ENCODE results near the gene SLC34A2. TPM values are rescaled to one million over a fixed set of nuclear protein-coding genes. Genes with fewer than 3 reads are reported as not detected.

SLC34A2 gene
- total RNA-seq, 1 experiment from 2014 or later: not detected

DNA sequence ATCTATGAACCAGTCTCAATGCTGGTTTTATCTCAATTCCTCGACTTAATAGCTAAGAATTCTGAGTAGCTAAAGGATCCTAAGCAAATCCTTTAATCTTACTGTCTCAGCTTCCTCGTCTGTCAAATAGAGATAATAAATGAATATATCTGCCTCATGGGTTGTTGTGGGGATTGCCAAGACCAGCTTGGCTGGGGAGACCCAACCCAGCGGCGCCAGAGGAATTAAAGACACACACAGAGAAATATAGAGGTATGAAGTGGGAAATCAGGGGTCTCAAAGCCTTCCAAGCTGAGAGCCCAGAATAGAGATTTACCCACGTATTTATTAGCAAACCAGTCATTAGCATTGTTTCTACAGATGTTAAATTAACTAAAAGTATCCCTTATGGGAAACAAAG, 41.9 kb downstream of the SLC34A2 start:
- H3K4me2 ChIP-seq (ENCODE audit: low read length): no peak overlapping the region
- H4K20me1 ChIP-seq (ENCODE audit: low read length): no peaks in the 10 kb centered on the region
- H3K4me3 ChIP-seq (ENCODE audit: low read length): no peak overlapping the region
- H3K79me2 ChIP-seq (ENCODE audit: low read length): no peaks in the 10 kb centered on the region
- no peaks in the 10 kb centered on the region for H3K27me3 ChIP-seq (ENCODE audit: low read length)
- no peaks in the 10 kb centered on the region for H3F3A ChIP-seq (ENCODE audit: low read length, unreplicated experiment)
- ChIA-PET POLR2A (ENCODE audit: unreplicated experiment) (no interaction called here), CTCF (no interaction called here)
- H3K9ac ChIP-seq (ENCODE audit: low read length): no peak overlapping the region
- no peak for ATAC-seq
- no TSS peak for BruUV-seq (replicated peaks)
- no peak overlapping the region for H3K27ac ChIP-seq (ENCODE audit: low read length)
- no peak for DNase-seq
- H3K4me1 ChIP-seq (ENCODE audit: insufficient read depth, low read length): no peaks in the 10 kb centered on the region; the same call in 1 of the 2 replicates
- no peaks in the 10 kb centered on the region for H3K36me3 ChIP-seq (ENCODE audit: low read depth, low read length)
- H2AFZ ChIP-seq (ENCODE audit: low read length): no peak overlapping the region
- no peaks in the 10 kb centered on the region for H3K9me2 ChIP-seq (replicated peaks; ENCODE audit: low read length)
- TF ChIP-seq, protein P1, sequence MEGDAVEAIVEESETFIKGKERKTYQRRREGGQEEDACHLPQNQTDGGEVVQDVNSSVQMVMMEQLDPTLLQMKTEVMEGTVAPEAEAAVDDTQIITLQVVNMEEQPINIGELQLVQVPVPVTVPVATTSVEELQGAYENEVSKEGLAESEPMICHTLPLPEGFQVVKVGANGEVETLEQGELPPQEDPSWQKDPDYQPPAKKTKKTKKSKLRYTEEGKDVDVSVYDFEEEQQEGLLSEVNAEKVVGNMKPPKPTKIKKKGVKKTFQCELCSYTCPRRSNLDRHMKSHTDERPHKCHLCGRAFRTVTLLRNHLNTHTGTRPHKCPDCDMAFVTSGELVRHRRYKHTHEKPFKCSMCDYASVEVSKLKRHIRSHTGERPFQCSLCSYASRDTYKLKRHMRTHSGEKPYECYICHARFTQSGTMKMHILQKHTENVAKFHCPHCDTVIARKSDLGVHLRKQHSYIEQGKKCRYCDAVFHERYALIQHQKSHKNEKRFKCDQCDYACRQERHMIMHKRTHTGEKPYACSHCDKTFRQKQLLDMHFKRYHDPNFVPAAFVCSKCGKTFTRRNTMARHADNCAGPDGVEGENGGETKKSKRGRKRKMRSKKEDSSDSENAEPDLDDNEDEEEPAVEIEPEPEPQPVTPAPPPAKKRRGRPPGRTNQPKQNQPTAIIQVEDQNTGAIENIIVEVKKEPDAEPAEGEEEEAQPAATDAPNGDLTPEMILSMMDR (conservative IDR thresholded peaks at IDR 0.05; ENCODE audit: low read depth, low read length): no peak
- TF ChIP-seq EZH2phosphoT487 (IDR thresholded peaks at IDR 0.05; ENCODE audit: borderline replicate concordance, low read length): no peak
- TF ChIP-seq EZH2 (IDR thresholded peaks at IDR 0.05; ENCODE audit: low read length, unreplicated experiment): no peak
- no peaks in the 10 kb centered on the region for H3K9me3 ChIP-seq (ENCODE audit: low read length)
- intact Hi-C loops (cut with micrococcal nuclease): no loop called here

DNA sequence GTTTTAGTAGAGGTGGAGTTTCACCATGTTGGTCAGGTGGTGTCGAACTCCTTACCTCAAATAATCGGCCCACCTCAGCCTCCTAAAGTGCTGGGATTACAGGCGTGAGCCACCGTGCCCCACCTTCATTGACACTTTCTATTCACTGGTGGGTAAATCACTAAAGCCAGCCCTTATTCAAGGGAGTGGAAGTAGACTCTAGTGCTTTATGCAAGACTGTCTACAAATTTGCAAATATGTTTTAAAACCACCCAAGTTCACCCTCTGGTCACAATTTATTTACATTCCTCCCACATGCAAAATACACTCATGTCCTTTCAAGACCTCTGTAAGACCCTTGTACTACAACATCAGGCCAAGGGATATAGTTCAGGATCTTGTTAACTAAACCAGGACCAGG, 45.0 kb downstream of the SLC34A2 start:
- Histone ChIP-seq H3K9me3 (ENCODE audit: low read length) (no peaks in the 10 kb centered on the region), H3K9me2 (replicated peaks; ENCODE audit: low read length) (no peaks in the 10 kb centered on the region), H3K27ac (ENCODE audit: low read length) (no peak overlapping the region), H3K9ac (ENCODE audit: low read length) (no peak overlapping the region), H3K4me1 (ENCODE audit: insufficient read depth, low read length) (peaks cover 5% of the 10 kb centered on the region), H3K36me3 (ENCODE audit: low read depth, low read length) (no peaks in the 10 kb centered on the region), H3K79me2 (ENCODE audit: low read length) (no peaks in the 10 kb centered on the region), H3K27me3 (ENCODE audit: low read length) (no peaks in the 10 kb centered on the region), H3F3A (ENCODE audit: low read length, unreplicated experiment) (no peaks in the 10 kb centered on the region), H3K4me2 (ENCODE audit: low read length) (no peak overlapping the region), H3K4me3 (ENCODE audit: low read length) (no peak overlapping the region), H2AFZ (ENCODE audit: low read length) (no peak overlapping the region), H4K20me1 (ENCODE audit: low read length) (no peaks in the 10 kb centered on the region)
- DNase-seq (no peak), ATAC-seq (no peak)
- TF ChIP-seq, protein P1 (conservative IDR thresholded peaks at IDR 0.05; ENCODE audit: low read depth, low read length): no peak
- no peak for TF ChIP-seq EZH2phosphoT487 (IDR thresholded peaks at IDR 0.05; ENCODE audit: borderline replicate concordance, low read length)
- no peak for TF ChIP-seq EZH2 (IDR thresholded peaks at IDR 0.05; ENCODE audit: low read length, unreplicated experiment)
- intact Hi-C loops (cut with micrococcal nuclease): no loop called here
- BruUV-seq (replicated peaks): no TSS peak
- CTCF ChIA-PET: no interaction called here
- POLR2A ChIA-PET (ENCODE audit: unreplicated experiment): no interaction called here

DNA sequence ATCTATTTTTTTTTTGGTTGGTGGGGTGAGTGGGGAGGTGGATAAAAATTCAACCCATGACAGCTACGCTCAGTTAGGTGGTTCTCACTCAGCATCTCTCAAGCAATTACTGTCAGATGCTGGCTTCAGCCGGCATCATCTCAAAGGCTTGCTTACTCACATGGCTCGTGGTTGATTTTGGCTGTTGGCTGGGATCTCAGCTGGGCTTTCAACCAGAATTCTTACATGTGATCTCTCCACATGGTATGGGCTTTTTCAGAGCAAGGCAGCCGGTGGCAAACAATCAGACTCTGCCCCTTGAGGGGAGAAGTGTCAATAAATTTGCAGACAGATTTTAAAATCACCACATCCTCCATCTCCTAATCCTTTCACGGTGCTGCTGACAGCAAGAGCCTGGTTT, 47.2 kb downstream of the SLC34A2 start:
- POLR2A ChIA-PET (ENCODE audit: unreplicated experiment): no interaction called here
- Histone ChIP-seq H3K4me2 (ENCODE audit: low read length) (no peak overlapping the region), H3K36me3 (ENCODE audit: low read depth, low read length) (no peaks in the 10 kb centered on the region), H3K9me2 (replicated peaks; ENCODE audit: low read length) (no peaks in the 10 kb centered on the region), H3K27me3 (ENCODE audit: low read length) (no peaks in the 10 kb centered on the region), H3F3A (ENCODE audit: low read length, unreplicated experiment) (no peaks in the 10 kb centered on the region), H3K9ac (ENCODE audit: low read length) (no peak overlapping the region), H3K79me2 (ENCODE audit: low read length) (no peaks in the 10 kb centered on the region), H3K4me3 (ENCODE audit: low read length) (no peak overlapping the region), H4K20me1 (ENCODE audit: low read length) (no peaks in the 10 kb centered on the region), H2AFZ (ENCODE audit: low read length) (no peak overlapping the region), H3K27ac (ENCODE audit: low read length) (no peak overlapping the region), H3K9me3 (ENCODE audit: low read length) (no peaks in the 10 kb centered on the region), H3K4me1 (ENCODE audit: insufficient read depth, low read length) (peaks cover 5% of the 10 kb centered on the region)
- TF ChIP-seq EZH2 (IDR thresholded peaks at IDR 0.05; ENCODE audit: low read length, unreplicated experiment) (no peak), EZH2phosphoT487 (IDR thresholded peaks at IDR 0.05; ENCODE audit: borderline replicate concordance, low read length) (no peak)
- TF ChIP-seq, protein P1 (conservative IDR thresholded peaks at IDR 0.05; ENCODE audit: low read depth, low read length): no peak
- CTCF ChIA-PET: interaction anchor here (0.6 kb wide), 1 partner anchor 118 kb away, joined by 5 read pairs; no protein-coding TSS in a partner anchor
- no TSS peak for BruUV-seq (replicated peaks)
- peak; percentile 34 for DNase-seq
- intact Hi-C loops (cut with micrococcal nuclease): no loop called here
- no peak for ATAC-seq

Measured in PC-3 (cell line).